ENCODE data around the gene CERS2. TPM values are rescaled to one million over a fixed set of nuclear protein-coding genes. Genes with fewer than 3 reads are reported as not detected.

CERS2 gene
- total RNA-seq, 1 donor from 2014 or later: 156 TPM

DNA sequence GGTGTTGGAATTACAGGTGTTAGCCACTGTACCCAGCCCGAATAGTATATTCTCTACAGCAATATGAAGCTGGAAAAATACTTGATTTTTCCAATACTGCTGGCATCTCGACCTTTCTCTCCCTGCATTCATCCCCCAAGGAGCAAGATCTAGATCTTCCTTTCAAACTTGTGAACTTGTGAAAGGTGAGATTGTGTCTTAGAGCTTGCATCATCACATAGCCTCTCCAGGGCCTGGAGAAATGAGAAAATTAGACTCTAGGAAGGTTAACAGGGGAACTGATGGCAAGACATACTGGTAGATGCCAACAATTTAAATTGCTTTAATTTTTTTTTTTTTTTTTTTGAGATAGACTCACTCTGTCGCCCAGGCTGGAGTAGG is 35.7 kb upstream of the CERS2 start:
- Mint-ChIP-seq H3K27ac (ENCODE audit: unreplicated experiment) (no peak overlapping the region), H3K36me3 (ENCODE audit: low read depth) (no peaks in the 10 kb centered on the region), H3K9me3 (no peaks in the 10 kb centered on the region), H3K4me3 (peak overlapping the region; percentile 95), H3K27me3 (ENCODE audit: low read depth) (no peaks in the 10 kb centered on the region), H3K4me1 (peaks cover 64% of the 10 kb centered on the region)
- TF ChIP-seq, protein P1, sequence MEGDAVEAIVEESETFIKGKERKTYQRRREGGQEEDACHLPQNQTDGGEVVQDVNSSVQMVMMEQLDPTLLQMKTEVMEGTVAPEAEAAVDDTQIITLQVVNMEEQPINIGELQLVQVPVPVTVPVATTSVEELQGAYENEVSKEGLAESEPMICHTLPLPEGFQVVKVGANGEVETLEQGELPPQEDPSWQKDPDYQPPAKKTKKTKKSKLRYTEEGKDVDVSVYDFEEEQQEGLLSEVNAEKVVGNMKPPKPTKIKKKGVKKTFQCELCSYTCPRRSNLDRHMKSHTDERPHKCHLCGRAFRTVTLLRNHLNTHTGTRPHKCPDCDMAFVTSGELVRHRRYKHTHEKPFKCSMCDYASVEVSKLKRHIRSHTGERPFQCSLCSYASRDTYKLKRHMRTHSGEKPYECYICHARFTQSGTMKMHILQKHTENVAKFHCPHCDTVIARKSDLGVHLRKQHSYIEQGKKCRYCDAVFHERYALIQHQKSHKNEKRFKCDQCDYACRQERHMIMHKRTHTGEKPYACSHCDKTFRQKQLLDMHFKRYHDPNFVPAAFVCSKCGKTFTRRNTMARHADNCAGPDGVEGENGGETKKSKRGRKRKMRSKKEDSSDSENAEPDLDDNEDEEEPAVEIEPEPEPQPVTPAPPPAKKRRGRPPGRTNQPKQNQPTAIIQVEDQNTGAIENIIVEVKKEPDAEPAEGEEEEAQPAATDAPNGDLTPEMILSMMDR (conservative IDR thresholded peaks at IDR 0.05): no peak
- no peak for DNase-seq (ENCODE audit: low read depth, low spot score)

DNA sequence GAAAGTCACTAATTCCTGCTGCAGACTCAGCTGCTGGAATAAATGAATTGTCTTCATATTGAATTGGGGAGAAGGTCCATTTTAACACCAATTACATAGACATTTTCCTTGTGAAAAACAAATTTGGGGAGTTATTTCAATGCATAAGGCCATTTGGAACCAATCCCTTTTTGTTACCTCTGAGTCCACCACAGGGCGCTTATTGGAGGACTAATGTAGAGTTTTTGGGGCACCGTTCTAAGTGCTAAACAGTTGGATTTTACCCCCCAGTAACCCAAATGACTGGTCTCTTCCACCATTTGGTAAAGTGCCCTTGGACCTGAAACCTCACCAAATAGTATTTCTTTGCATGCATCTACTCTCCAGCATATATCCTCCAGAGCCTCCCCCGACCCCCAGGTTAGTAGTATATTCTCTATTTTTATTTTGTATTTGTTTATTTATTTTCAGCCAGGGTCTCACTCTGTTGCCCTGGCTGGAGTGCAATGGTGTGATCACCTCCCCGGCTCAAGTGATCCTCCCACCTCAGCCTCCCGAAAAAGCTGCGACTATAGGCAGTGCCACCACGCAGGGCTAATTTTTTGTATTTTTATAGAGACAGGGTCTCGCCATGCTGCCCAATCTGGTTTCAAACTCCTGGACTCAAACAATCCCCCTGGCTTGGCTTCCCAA is 35.2 kb upstream of the CERS2 start:
- H3K27ac Mint-ChIP-seq (ENCODE audit: unreplicated experiment): no peak overlapping the region
- no peaks in the 10 kb centered on the region for H3K9me3 Mint-ChIP-seq
- H3K4me3 Mint-ChIP-seq: peak overlapping the region; percentile 95
- H3K4me1 Mint-ChIP-seq: peaks cover 66% of the 10 kb centered on the region
- H3K36me3 Mint-ChIP-seq (ENCODE audit: low read depth): no peaks in the 10 kb centered on the region
- TF ChIP-seq, protein P1 (conservative IDR thresholded peaks at IDR 0.05): no peak
- H3K27me3 Mint-ChIP-seq (ENCODE audit: low read depth): no peaks in the 10 kb centered on the region
- no peak for DNase-seq (ENCODE audit: low read depth, low spot score)

DNA sequence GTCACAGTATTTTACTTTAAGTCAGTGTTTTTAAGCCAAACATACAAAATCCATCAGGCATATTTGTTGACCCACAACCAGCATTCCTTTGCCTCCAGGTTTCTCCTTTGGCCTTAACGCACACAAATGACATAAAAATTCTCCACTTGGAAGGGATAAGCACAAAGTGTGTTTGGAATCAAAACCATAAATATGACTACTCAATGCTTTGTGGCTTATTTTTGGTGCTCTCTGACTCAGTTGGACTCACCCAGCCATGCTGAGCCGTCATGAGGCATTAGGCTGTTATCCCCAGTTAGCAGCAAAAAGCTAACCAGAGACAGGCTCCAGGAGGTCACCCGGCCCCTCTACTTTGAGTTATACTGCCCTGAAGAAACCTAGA is 34.6 kb upstream of the CERS2 start:
- DNase-seq (ENCODE audit: low read depth, low spot score): no peak
- no peak overlapping the region for H3K27ac Mint-ChIP-seq (ENCODE audit: unreplicated experiment)
- H3K27me3 Mint-ChIP-seq (ENCODE audit: low read depth): no peaks in the 10 kb centered on the region
- H3K36me3 Mint-ChIP-seq (ENCODE audit: low read depth): no peaks in the 10 kb centered on the region
- H3K9me3 Mint-ChIP-seq: no peaks in the 10 kb centered on the region
- peak overlapping the region; percentile 95 for H3K4me3 Mint-ChIP-seq
- TF ChIP-seq, protein P1 (conservative IDR thresholded peaks at IDR 0.05): no peak
- peaks cover 66% of the 10 kb centered on the region for H3K4me1 Mint-ChIP-seq

DNA sequence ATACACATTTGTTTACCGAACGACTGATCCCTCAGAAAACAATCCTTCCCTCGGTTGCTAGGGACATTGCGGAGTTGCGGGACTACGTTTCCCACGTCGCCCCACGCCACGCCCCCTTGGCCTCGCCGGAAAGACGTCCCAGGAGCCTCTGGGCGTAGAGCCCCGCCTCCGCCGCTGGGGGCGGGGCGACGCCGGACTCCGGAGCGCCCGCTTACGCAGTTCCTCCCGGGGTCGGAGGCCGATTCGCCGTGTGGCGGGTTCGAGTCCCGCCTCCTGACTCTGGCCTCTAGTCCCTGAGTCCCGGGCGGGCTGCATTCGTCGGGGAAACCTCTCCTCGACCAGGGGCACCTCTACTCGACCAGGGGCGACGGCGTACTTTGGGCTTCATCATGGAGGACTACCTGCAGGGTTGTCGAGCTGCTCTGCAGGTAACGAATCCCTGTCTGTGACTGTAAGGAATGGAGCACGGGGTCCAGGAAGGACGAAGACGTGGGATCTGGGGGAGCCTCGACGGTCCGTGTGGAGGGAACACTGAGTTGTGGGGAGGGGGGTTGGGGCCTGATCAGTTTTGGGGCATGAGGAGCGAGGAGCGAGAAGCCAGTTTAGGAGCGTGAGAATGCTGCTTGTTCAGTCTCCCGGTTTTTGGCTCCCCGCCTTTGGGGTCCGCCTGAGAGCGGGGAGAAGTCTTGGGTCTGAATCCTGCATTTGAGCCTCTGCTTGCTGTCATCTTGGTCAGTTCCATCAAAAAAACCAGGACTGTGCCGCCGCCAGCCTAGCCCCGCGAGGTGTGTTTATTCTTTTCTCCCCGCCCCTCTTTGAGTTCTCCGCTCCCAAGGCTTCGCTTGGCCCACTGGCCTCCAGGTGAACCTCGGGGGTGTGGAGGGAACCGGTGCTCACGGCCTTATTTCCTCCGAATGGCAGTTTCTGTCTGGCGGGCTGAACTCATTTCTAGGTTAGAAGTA is 33.9 kb upstream of the CERS2 start, which contains the start of gene PRUNE1:
Gene PRUNE1 (plus strand): TSS at position 206 of the 962 bp plus-strand sequence. CDS start 184 bp downstream, at position 390.
- peaks cover 64% of the 10 kb centered on the region for H3K4me1 Mint-ChIP-seq
- no peaks in the 10 kb centered on the region for H3K9me3 Mint-ChIP-seq
- H3K27ac Mint-ChIP-seq (ENCODE audit: unreplicated experiment): peak within 1 kb of the TSS; percentile 95
- no peaks in the 10 kb centered on the region for H3K36me3 Mint-ChIP-seq (ENCODE audit: low read depth)
- H3K27me3 Mint-ChIP-seq (ENCODE audit: low read depth): no peaks in the 10 kb centered on the region
- DNase-seq (ENCODE audit: low read depth, low spot score): peak; percentile 89
- TF ChIP-seq, protein P1 (conservative IDR thresholded peaks at IDR 0.05): no peak
- peak within 1 kb of the TSS; percentile 95 for H3K4me3 Mint-ChIP-seq

DNA sequence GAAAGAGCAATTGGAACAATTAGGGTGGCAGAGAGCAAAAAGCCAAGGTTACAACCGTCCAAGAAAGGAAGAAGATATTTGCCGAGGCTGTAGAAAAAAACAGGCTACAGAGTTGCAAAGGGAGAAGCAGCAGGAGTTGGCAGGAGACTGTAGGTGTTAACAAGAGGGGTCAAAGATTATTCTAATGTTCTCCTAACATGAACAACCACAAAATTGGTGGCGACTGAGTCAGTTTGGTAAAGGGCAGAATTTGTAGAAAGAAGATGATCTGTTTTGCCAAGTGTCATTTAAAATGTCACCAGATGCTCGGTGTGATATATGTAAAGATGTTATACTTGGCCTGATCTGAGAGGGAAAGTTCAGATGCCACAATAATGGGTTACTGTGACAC is 33.2 kb upstream of the CERS2 start:
- H3K4me1 Mint-ChIP-seq: peaks cover 60% of the 10 kb centered on the region
- H3K27ac Mint-ChIP-seq (ENCODE audit: unreplicated experiment): peak overlapping the region; percentile 95
- H3K4me3 Mint-ChIP-seq: peak overlapping the region; percentile 95
- no peaks in the 10 kb centered on the region for H3K36me3 Mint-ChIP-seq (ENCODE audit: low read depth)
- TF ChIP-seq, protein P1 (conservative IDR thresholded peaks at IDR 0.05): no peak
- no peak for DNase-seq (ENCODE audit: low read depth, low spot score)
- H3K9me3 Mint-ChIP-seq: no peaks in the 10 kb centered on the region
- H3K27me3 Mint-ChIP-seq (ENCODE audit: low read depth): no peaks in the 10 kb centered on the region

Measured in neural crest cell (in vitro differentiated cells).